ENCODE measurements around the gene KAT6B.

KAT6B gene

DNA sequence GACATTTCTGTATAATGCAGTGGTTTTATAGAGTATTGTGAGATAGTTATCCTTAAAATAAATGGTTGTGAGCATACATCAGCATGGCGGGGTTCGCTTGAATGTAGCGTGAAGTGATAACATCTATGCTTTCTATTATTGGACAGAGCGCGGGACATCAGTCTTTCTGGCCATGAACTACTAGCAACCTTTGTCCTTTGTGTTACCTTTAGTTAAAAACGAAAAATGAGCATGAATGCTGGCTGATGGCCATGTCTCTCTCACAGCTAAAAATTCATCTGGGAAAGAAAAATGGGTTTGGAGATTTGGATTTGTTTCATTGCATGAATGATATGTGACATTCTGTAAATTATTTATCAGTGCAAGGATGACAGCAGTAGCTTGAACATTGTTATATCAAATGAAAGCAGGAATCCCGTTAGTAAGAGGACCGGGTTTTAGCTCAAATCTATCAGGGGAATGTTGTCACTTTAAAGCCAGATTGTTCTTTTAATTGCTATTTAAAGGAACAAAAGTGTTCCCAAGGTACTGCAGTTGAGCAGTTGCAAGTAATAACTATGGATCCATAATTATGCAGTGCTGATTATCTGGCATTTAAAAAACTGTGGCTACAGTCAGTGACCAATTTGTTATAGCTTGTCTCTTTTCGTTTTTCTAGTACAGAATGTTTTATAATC, 131.0 kb downstream of the KAT6B start:
- DNase-seq = no peak

DNA sequence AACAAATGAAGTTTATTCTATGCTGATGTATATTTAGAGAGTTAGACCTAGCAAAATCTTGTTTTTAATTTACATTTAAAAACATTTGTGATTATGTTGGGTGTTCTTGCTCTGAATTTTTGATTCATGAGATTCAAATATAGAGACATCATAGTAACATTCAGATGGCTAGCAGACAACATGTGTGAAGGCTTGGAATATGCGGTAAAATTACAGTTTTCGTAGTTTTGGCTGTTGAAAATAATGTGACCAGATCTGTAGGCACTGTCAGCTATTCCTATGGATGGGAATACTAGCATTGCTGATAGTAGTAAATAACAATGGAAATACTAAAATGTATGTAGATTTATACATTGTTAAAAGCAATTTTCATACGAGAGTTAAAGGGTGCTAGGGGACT, 131.9 kb downstream of the KAT6B start:
- no peak for DNase-seq

DNA sequence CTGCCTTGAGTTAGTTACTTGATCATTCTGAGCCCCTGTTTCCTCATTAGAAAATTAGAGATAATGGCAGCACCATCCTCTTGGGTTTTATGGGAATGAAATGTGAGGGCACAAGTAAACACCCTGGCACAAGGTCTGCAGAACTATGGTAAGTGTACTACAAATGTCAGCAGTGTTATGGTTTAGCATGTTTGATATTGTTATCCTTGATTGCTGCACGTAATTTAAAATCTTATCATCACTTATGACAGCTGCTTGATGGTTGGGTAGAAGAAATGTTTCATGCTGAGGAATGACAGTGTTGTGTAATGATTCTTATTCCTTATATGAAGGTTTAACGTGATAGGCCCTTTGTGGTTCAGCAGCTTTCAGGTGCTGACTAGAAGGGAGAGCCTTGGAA, 134.3 kb downstream of the KAT6B start:
- DNase-seq = no peak

DNA sequence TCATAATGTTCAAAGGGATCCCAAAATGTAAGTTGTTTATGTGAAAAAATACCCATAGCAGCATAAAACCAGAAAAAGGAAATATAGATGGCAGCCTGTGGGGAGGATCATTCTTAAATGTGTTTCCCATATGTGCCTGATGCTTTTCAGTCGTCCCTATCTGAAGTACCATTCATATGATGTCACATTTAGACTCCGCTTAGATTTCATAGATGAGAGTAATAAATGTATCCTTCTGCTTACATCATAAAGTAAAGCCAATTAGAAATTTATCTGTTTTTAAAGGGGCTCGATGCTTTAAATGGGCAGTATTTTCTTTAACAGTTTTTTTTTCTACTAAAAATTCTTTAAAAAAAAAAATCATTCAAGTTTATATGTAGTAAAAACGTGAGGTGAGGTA, 136.1 kb downstream of the KAT6B start:
- no peak for DNase-seq

DNA sequence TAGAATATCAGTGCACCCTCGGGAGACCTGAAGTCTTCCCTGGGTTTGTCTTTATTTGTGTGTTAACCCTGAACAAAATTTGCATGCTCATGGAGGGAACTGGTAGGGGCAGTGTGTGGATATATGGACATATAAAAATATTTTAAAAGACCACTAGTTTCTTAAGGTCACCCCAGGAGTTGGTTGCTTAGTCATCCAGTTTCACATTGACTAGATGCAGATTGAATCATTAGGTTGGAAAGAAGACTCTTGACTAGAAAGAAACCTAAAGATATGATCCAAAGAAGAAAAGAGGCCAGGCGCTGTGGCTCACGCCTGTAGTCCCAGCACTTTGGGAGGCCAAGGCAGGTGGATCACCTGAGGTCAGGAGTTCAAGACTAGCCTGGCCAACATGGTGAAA, 137.1 kb downstream of the KAT6B start:
- DNase-seq = no peak

DNA sequence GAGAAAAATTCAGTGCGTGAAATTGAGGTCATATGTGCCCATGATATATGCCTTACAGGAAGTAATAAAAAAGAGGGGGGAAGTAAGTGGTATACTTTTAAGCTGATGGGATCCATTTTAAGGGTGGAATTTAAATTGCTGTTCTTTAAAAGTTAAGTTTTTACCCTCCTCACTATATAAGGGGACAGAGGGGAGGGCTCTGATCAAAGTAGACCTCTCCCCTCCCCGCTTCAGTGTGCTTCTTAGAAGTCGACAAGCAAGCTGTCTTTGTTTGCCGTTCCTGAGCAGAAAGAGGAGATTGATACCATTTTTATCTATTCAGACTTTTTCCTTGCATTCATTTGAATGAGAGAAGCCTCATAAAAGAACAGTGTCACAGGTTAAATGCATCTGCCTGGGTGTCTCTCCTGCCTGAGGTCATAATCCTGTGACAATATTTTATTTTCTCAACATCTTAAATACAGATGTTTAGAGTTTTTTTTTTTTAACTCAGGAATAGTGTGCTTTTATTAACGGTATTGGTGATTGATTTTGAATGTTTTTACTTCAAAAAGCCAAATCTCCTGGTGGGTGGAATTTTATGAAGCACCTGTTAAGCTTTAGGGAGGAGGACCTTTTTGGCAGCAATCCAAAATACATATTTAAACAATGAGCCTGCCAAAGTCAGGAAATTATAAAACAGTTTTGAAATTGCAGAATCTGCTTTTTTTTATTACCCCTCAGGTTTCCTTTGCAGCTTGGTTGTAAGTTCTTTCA, 141.7 kb downstream of the KAT6B start:
- DNase-seq = no peak

DNA sequence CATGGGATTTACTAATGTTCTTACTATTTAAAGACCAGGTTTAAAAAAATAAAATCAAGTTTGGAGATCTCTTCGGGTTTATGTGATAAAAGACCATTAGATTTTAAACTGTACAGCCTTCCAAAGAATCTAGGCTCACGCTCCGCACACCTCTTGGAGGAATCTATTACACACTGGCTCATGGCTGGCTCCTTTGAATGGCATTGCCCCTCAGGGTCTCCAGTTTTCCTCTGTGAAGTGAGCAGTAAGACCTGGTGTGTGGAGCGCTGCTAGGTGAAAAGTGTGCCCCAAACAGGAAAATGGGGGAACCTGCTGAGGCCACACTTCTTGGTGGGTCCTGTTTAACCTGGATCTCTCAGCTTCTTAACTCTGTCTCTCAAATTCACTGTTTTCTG, 142.3 kb downstream of the KAT6B start:
- DNase-seq = no peak

DNA sequence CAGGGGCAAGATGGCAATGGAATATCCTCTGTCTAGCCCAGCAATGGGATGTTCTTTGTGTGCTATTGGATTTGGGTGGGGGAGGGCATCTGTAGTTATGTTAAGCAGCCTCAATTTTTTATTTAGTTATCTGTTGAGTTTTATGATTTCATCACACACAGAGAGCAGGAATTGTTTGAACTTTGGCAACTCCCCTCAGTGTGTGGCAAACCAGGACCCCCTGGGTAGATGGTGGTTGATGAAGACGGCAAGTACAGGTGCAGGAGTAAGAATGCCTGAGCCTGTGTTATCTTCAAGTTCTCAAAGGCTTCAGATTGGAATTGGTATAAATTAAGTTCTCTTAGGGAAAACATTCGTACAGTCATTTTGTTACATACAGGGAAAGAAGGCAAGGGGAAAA, 142.7 kb downstream of the KAT6B start:
- DNase-seq = no peak

DNA sequence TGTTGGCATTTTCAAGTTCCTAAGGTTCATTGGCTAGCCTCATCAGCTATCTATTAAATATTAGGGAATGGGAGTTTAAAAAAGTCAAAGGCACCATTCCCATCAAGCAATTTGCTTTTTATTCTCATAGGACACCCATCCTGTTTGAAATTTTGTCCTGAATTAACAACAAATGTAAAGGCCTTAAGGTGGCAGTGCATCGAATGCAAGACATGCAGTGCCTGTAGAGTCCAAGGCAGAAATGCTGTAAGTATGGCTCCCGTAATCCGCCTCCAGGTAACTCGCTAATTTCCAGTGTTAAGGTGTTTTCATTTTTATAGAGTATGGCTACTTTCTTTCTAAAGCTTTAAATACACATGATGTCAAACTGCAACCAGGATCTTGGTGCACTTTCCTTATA, 143.1 kb downstream of the KAT6B start:
- DNase-seq = no peak

DNA sequence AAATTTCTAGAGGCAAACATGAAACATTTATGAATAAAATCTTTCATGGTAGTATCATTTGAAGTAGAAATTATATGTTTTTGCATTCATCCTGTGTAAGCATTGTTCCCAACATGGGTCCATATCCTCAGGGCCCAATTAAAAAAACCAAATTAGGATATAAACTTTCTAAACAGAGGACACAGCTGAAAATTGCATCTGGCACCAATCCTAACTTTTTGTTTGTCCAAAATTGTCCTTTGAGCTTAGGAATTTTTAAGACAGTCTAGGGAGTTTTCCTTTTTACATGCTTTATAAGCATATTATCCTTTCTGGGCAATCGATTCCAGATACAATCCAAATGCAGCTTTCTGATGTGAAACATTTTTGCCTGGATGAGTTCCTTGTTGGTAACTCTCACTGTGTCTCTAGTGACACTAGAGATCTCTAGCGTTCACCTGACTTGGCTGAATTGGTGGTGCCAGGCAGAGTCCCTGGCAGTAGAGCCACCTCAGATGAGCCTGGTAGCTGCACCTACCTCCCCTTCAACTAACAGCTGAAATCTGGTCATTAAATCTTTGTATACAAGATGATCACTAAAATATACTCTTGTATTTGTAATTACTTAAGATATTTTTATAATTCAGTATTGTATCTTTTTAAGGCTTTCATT, 147.5 kb downstream of the KAT6B start:
- no peak for DNase-seq

DNA sequence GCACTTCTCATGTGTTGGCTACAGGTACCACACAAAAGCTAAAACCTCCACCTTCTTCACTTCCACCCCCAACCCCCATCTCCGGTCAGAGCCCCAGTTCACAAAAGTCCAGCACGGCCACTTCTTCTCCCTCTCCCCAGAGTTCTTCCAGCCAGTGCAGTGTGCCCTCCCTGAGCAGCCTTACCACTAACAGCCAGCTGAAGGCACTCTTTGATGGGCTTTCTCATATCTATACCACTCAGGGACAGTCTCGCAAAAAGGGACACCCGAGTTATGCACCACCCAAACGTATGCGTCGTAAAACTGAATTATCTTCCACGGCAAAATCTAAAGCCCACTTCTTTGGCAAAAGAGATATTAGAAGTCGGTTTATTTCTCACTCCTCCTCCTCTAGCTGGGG, 149.4 kb downstream of the KAT6B start:
- DNase-seq = no peak

DNA sequence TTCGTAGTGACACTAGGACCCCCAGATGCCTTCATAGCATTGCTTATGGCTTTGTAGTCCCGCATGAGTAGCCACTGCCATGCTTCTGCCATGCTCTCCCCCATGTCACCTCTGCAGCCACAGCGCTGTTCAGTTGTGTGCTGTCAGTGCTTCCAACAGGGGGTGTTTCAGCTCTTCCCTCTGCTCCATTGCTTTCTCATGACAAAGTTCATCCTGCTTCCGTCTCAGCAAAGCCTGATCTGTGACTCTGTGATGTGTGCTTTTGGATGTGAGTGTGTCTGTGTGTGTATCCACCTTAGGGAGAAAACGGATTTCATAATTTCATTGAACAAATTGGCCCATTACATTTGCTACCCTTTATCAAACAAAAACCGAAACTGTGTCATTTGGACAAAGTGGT, 150.2 kb downstream of the KAT6B start:
- DNase-seq = no peak

DNA sequence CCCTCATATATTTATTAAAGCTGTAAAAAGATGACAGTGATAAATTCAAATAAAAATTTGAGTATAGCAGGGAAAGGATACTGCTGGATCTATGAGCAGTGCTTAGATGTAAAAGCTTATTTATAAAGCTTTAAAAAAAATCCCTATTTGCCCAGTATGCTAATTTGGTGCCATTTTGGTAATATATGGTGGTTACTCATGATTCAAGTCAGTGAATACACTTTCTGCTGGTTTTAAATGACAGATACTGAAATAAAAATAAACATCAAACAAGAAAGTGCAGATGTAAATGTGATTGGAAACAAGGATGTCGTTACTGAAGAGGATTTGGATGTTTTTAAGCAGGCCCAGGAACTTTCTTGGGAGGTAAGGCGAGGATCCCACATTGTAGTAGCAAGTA, 150.7 kb downstream of the KAT6B start:
- no peak for DNase-seq

DNA sequence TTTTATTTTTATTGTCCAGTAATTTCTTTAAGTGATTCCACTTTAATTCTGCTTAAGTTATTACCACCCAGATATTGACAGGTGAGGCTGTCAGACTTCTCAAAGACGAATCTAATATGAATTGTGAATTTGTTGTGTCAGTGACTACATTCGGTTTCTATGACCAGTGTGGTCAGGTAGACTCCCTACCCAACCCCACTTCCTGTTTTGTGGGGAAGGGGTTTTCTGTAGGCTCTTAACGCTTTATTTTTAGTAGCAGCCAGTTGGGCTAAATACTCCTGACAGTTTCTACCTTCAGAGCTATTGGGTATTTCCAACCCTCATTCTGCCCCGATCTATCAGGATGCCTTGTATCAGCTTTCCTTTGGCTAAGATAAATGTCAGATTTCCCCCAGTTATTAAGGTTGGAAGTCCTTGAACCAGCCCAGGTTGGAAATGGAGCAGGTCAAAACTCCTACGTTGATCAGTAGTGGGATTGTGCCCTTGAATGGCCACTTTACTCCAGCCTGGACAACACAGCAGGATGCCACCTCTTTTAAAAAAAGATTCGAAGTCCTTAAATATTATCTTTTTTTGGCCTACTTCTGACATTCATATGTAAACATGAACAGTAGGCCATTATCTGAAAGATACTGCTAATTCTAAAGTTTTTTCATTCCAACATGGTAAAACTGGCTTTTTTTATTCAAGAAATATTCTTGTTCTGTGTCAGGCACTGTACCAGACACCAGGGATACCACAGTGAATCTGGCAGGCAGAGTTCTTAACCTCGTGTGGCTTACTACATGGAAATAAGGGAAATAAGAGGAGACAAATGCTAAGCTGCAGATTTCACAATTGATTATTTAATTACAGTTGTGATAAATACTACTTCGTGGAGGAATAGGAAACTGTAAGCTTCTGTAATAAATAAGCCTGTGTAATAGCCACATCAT, 151.8 kb downstream of the KAT6B start:
- DNase-seq = no peak

DNA sequence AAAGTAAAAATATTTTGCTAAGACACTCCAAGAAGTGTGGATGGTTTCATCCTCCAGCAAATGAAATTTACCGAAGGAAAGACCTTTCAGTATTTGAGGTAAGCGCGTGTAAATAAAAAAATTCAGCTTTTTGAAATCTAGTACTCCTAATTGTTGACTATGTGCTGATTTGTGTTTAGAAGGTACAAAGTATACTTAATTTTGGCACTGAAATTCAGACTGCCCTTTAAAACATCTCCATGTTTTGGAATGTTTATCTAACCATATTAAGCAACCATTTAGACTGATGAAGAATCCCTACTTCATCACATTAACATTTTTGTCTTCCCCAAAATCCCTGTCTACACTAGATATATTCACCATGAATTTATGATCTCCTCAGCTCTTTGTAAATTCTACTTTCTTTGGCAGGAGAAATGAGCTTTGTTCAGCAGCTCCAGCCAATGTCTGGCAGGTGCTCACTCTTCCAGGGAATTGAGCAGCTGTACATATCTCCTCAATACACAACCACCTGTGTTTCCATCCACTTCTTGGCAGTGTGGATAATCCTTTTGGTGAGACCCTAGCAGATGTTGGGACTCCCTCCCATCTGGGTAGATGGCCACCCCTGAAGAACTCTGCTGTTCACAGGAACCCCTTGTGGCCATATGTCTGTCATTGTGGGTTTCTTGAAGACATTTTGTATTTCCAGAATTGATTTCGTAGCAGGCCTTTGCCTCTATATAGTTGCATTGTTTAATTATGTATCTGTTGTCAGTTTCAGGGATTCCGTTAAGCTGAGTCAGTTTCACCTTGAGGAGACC, 155.6 kb downstream of the KAT6B start:
- DNase-seq = no peak

DNA sequence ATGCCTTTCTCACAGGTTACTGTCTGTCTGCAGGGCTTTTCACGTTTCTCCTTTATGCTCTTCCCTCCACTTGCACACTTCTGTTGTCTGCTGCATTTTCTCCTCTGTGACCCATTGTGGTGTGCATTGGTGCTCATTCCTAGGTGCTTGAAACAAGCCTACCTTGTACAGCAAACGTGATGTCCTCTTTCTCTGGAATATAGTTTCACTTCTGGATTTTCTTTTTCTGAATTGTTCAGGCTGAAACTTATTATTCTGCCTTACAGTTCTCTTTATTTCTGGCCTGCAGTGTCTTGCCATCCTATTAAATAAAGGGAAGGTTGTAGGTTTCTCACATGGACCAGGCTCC, 156.2 kb downstream of the KAT6B start:
- DNase-seq = no peak

DNA sequence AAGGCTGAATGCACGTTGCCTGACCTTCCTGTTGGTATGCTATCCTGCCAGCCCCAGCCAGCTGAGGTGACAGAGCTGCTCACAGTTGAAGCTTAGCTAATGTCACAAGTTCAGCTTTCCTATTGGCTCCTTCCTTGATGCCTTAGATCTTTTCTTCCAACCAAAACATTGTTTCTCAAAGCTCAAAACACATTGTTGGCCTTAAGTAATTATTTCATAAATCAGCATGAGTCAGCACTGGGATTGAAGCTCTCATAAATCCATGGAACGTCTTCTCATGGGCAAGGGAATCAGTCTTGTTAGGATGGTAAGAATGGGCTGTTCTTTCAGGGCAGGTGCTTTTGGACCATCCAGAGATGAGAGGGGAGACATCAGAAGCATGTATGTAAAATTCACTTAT, 157.0 kb downstream of the KAT6B start:
- no peak for DNase-seq

DNA sequence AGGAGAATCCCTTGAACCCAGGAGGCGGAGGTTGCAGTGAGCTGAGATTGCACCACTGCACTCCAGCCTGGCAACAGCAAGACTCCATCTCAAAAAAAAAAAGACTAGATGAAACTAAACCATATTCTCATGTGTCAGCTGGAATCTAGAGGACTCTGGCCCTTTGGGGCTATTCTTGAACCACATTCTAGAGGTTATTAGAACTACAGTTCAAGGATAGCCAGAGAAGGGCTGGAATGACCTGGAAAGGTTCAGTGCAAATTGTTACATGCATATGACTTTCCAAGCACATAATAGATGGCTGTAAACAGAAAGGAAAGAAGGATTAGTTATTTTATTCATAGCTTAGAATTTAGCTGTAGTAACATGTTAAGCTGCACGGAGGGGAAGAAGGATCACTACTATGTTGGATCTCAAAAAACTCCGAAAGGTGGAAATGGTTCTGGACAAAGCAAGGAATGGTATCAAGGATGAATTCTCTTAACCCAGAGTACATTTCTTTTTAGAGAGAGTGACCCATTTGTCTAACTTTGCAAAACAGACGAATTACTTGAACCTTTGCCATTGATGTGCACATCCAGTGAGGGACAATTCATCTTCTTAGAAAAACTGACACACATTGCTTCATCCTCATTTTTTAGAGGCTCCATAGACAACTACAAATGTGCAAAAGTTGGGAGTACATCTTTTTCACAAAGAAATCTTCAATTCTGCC, 161.1 kb downstream of the KAT6B start:
- DNase-seq = no peak

DNA sequence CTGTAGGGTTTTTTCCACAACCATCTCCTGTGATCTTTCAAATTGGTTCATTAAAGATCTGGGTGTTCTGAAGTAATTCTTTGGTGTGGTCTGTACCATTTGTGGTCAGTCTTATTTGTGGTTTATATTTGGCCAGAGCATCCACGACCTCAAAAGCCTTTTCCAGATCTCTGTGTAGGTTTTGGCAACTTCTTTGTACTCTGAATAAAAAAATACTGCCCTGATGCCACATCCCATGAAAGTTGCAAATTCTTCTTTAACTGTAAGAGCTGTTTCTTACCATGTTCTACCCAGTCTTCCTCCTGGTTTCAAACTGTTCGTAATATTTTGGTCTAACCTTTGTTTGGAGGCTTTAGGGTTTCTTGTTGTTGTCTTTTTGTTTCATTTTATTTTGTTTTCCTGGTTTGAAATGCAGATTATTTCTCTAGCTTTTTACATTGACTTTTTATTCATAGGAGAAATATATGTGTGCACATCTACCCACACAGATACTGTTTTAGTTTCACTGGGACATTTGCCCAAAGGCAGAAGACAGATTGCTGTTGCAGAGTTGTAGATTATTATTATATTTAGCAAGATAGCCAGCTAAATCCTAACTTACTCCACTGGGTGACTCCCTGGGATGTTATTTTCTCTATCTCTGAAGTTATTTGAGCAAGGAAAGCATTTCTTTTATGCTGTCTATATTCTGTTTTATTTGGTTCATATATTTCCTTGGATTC, 161.8 kb downstream of the KAT6B start:
- DNase-seq = no peak

DNA sequence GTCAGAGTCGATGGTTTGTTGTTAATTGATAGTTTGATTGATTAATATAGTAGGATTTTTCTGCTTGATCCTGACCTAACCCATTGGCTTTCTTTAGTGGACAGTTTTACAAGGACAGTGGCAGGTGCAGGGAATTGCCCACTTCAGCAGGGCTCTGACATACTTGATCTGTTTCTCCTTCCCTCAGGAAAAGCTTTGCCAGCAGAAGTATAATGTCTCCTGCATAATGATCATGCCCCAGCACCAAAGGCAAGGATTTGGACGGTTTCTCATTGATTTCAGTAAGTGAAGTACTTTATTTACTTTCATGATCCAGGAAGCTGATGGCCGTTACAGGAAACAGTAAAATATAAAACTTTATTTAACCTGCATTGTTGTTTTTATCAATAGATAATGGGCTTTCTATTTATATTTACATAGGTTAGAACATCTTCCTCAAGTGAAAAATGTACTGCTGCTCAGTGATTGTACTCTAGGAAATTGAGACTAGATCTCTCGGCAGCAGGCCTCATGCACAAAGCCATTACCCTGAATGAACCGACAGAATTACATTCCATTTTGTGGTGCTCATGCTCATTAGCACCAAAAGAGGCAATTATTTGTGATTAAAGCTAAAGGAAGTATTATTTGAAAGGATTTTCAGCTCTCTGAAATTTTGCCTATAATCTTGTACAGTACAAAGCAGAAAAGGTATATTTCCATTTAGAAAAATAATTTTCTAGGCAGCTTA, 162.6 kb downstream of the KAT6B start:
- no peak for DNase-seq
